GM19452 (cell line): ENCODE data around the gene RPS6KA2.

Source experiments
- ATAC-seq: cut with Tn5 transposase; IDR thresholded peaks from one replicate; pipeline ENCODE4 v1.9.1; 2021; ENCODE audit not compliant: unreplicated experiment

RPS6KA2 gene

DNA sequence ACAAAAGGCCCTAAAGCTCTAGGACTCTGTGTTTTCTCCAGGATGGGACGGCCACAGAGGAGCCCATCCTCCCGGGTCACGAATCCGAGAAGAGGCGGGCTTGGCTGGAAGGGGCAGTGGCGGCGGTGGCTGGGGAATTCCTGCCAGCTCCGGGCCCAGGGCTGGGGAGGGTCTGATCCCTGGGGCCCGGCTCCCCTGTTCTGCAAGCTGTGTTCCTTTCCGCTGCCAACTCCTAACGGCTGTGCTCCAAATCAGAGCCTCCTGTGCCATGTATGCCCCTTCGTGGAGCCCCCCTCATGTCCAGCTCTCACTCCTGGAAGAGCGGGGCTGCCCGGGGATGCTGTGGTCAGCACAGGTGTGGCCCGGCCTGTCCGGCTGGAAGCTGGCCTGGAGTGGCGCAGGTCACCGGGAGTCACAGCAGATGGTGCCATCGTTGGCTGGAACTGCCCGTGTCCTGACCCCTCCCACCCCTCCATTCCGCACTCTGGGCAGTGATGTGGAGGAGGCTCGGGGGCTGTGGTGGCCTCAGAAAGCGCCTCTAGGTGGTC is 156.1 kb downstream of the RPS6KA2 start:
- no peak for ATAC-seq

DNA sequence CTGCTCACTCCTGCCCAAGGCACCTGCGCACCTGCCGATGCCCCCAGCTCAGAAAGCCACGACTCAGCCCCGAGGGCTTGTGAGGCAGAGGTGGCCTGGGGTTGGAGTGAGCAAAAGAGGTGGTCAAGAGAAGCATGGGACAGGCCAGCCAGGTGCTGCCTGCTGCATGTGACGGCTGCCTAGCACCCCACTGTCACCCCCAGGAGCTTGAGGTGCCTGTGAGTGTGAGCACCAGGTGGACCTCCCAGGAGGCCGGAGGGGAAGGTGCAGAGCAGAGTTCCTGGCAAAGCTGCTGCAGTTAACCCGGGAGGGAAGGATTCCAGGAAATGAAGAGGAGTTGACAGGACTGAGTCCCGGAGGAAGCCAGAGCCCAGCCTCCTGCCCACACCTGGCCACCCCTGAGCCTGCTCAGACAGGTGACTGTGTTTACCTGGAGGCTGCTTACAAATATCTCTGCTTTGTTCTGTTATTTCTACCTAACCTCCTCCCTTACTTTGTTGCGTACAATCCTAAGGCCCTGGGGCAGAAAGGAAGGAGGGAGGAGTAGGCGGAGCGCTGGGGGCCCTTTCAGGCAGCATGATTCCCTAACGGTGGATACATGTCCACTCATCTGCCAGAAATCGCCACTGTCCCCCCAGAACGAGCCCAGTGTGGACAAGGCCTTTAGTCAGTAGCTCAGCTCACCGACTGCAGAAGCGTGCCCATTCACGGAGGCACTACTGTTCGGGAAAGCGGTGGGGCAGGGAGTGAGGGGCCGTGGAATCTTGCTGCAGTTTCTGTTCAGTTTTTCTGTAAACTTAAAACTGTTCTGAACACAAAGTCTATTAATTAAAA is 156.8 kb downstream of the RPS6KA2 start:
- no peak for ATAC-seq

DNA sequence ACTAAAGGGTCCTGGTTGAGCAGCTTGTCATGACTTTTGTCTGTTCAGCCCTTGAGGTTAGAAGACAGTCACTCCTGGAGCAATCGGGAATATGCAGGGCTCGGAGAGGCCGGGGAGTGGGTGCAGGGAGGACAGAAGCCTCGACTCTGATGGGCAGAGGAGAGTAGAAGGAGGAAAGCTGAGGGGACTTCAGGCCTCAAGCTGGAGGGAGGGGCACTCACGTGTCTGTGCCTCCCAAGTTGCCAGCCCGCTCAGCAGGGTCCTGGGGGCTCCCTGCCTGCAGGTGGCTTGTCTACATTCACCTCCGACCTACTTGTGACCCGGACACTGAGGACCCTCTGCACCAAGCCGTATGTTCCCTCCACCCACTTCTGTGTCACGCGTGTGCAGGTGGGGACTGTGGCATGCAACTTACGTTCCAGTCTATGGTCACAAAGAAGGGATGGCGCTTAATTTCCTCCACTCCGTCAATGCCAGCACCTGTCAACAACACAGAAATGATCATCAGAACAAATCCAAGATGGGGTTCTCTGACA is 157.6 kb downstream of the RPS6KA2 start:
- ATAC-seq: no peak

DNA sequence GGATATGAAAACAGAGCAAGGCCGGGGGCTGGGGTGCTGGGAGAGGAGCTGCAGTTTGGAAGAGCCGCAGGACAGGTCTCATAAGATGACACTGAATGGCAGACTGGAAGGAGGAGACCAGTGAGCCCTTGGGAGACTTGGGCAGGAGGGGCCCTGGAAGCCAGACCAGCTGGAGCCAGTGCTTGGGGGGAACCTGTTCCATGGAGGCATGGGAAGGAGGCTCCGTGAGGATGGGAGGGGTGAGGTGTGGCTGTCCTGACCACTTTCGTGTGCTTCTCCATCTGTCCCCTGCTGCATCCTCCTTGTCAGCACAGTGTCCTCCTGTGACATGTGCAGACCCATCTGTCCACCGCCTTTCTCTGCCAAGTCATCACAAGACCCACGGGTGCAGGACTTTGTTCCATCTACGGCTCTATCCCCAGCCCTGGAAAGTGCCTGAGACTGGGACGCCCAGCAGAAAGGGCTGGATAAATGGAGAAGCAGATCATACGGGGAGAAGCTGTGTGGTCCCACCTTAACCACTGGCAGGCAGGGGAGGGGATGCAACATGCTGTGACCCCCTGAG is 159.5 kb downstream of the RPS6KA2 start:
- ATAC-seq: no peak

DNA sequence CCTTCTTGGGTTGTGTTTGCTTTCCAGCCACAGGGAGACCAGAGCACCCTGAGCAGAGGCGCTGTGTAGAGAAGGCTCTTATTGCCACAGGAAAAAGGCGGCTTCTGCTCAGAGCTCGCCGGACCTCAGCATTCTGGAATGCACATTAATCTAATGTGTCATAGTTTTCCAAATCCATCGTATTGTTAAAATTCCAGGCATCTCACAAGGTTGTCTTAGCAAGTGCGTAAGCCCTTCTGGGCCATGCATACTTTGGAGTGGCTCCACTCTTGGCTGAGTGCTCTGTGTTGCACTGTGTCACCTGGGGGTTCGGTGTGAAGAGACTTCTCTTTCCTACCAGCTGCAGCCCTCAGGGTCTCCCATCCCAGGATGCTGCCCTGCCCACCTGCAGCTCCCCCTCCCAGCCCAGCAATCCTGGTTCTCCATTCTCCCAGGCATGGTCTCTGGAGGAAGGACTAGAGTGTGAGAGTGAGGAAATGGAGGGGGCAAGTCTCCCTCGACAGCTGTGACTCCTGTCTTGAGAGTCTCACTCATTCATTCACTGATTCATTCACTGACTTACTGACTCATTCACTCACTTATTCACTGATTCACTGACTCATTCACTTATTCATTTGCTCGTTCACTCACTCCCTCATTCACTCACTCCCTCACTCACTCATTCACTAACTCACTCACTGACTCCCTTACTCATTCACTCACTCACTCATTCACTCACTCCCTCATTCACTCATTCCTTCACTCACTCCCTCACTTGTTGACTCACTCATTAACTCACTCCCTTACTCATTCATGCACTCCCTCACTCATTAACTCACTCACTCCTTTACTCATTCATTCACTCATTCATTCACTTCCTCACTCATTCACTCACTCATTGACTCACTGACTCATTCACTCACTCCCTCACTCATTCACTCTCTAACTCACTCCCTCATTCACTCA is 160.6 kb downstream of the RPS6KA2 start:
- ATAC-seq: no peak

DNA sequence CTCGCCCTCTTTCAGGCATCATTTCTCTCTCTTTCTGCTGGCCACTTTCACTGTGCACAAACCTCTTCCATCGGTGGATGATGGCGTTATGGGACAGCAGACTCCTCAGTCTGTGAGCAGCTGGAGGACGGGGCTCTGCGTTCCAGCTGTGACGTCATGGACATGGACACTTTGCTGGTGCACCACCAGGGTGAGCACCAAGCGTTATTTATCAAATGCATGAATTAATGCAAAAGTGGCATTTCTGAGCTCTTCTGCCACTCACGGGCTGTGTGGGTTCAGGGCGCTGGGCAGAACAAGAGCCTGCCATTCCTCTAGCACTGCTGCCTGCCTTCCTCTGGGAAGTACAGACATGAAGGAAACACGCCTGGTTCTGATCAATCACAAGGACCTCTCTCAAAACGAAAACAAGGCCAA is 161.4 kb downstream of the RPS6KA2 start:
- ATAC-seq: no peak

DNA sequence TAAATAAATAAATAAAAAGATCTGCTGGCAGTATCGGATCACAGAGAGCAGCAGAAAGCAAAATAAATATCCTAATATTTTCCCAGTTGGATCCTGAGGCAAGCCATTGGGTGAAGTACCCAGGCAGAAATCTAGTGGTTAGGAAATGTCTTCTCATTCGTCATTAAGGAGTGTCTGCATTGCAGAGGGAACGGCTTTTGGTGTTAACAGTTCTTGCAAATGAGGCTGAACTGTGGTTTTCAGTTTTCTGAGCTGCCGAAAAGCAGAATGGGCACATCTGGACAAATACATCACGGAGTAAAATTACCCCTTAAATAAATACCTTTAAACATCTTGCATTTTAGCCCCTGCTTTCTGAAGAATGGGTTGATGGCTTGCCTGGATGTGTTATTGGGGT is 162.1 kb downstream of the RPS6KA2 start:
- ATAC-seq: no peak

DNA sequence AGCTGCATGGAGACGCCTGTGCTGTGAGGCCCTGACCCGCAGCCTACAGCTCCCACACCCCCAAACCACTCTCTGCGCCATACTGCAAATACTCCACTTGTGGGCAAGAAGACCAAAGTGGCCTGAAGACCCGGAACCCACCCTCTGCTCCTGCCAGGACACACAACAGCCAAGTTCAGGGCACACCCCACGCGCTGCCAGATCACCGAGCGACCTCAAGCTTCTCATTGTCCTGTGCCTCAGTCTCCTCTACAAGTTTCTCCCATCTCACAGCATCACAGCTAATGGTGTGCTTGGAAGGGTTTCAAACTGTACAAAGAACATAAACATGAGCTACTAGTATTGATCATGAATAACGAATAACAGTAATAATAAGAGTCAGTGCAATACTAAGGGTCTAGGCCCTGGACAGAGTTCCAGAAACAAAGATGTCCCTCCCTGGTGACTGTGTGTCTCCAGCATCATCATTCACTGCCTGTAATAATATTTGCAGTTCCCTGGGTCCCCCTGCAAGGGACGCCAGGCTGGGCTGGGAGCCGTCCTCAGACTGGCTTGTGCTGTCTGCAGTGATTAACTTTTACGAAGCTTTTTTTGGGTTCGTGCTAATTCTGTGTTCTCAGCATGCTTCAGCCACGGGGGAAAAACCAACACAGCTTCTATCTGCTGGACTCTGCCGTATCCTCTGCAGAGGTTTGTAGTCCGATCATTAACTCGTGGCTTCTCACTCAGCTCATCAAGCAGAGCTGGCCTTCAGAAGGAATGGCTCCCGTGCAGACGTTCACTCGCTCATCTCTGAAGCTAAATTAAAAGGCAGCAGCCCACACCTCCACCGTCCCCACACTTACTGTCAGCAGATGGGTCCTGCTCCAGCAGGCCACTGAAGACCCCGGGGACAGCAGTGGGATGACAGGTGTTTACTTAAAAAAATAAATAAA is 162.7 kb downstream of the RPS6KA2 start:
- ATAC-seq: no peak

DNA sequence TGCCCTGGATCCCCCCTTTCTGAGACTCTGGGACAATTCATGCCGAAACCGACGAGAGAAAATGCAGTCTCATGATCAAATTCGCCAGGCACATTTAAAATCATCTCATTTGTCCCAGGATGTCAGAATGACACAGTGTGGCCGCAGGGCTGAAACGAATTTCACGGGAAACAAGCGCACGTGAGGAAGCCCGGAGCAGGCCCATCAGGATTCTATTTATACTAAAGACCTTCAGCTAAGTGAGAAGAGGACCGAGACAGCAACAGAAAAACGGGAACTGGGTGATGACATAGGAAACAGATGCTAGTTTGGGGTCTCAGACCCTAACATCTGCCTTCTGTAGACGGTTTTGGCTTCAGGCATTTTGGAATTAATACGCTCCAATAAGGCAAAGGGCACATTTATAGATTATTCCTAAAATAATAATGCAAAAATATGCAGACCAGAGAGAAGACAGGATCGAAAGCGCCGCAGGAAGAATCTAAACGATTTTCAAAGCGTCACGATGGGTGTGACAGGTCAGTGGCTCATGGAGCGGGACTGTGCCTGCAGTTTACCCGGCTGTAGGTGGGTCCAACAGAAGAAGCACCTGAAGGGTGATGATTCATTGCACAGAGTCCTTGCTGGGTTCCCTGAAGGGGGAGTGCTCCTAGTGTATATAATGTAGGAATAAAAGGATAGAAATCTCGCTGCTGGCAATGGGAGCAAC is 163.5 kb downstream of the RPS6KA2 start:
- ATAC-seq: no peak

DNA sequence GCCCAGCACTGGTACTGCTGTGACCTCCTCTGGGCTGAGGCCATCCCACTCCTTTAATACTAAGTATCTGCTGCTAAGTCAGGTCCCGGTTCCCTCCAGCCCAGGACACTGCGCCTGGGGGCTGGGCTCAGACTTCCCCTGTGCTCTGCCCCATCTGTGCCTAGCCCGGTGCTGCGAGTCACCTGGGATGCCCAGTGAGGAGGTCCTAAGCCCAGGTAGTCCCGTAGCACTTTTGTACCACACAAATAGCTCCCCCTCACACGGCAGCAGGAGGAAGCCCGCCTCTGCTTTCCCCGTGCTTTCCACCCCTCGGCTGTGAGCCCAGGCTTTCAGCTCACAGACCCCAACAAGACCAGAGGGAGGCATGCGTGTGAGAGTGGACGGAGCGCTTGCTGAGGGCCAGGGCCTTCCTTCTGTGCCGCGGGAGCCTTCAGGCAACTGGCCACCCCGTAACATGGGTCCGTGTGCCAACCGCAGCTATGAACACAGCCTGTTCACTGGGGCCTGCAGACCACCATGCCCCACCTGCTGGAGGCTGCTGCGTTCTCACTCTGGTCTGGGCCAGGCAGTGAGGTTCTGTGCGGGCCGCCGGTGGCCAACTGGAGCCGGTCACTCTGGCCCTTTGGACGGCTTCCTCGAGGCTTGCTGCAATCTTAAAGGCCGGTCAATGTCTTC is 164.5 kb downstream of the RPS6KA2 start:
- ATAC-seq: no peak

DNA sequence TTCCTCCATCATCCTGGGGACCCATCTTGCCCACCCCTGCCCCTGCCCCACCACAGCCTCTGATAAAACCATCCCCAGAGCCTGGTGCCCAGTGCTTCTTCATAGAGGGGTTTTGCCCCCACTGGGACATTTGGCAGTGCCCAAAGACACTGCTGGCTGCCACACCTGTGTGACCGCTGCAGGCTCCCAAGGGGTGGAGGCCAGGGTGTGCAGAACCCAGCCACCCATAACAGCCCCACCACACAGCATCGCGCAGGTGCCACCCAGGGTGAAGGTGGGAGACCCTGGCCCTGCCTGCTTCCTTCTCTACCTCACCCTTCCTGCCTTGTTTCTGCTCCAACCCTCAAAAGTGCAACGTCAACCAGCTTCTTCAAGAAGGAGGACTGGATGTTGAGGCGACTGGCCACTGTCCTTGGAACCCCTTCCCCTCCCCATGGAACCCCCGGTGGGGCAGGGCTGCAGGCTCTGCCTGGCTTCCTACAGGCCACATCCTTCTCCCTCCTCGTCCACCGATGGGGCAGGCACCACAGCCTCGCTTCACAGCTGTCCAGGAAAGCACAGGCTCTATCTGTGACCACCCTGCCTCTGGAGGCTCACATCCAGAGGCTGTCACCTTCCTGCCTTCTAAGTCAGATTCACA is 165.1 kb downstream of the RPS6KA2 start:
- no peak for ATAC-seq

DNA sequence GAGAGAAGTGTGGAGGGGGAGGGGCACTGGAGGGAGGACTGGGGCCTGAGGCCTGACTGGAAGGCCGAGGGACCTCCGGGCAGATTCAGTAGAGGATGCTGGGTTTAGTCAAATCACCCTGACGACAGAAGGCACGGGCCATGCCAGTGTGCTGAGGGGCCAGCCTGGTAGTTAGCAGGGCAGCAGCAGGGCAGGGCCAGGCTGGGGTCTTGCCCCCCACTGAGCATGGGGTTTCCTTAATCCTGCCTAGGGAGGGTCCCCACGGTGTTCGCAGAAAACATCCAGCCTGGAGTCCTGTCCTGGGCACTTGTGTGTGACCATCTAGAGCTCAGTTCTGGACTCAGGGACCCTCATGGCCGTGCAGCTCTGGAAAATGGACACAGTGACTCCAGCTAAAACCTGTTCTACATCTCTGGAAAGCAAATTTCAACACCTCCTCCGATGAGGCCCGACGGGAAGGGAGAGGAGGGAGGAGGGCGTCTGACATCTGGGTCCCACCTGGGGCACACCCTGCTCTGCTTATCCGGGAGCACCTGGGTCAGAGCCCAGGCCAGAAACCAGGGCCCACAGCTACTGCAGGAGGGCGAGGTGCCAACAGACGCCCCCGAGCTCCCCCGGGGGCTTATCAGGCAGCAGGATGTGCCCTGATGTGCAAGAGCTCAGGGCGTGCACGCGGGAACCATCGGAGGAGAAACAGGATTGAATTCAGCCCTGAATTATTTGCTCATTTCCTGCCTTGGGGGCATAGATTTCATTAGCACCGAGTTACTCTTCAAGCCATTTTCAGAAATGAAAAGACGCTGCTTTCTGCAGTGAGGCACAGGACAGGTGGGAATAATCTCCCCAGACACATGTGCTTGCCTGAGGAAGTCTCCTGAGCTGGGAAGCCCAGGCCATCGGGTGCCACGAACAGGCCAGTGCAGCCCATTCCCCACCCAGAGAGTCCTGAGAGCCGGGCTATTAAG is 166.3 kb downstream of the RPS6KA2 start:
- no peak for ATAC-seq

DNA sequence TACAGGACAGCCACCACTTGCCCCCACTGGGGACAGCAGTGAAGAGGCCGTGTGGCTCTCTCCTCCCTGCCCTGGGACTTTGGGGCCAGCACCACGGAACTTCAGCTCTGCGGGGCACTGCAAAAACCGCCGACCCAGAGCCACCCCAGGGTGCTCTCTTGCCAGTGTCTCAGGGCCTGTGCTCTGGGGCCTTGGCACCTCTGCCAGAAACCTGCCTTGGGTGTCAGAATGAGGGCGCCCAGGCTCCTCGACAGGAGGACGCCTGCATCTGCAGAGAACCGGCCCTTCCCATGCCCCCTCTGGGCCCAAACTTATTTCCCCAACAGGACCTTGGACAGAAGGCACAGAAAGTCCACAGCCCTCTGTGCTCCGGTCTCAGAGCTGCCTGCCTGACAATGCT is 167.1 kb downstream of the RPS6KA2 start:
- ATAC-seq: no peak

DNA sequence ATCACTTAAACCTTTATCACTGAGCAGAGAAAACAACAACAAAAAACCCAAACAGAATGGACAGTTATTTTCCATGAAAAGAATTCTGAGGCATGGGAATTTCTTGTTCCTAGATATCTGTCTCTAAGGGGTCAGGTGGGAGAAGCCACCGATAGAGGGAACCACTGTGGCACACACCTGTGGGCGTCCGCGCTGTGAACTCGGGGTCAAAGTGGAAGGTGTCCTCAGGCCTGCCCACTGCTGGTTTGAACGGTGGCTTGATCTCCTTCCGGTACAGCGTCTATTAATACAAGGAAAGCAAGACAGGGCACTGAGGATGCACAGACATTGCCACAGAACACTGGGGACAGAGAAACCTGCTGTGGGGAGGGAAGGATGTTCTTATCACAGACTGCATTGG is 167.8 kb downstream of the RPS6KA2 start:
- ATAC-seq: no peak

DNA sequence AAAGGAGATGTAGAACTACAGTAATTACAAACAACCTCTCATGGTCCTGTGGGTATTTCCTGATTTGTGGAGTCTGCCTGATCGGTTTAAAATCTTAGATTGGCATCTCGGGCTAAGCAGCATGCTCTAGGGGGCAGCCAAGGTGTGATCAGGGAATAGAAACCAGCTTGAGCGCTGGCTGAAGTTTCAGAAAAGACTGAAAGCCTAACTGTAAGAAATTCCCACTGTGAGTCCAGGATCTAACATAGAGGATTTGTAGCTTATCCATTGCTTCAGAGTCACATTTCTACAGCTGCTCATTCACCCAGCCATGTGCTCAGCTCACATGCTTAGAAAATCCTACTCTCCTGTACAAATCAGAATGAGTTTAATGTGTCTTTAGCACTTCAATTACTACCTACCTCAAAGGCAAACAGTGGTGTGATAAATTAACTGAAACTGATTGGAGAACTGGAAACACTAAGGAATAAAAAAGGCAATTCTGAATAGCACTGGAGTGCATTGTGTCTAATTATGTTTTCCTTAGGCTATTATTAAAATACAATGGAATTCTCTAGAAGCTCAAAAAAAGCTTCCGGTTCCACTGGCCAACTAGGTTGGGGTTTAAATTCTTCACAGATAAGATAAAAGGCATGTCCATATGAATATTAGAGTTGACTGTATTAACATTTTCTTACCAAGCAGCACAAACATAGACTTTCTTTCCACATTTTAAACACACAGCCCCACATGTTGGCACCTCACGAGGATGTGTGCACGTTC is 170.5 kb downstream of the RPS6KA2 start:
- ATAC-seq: no peak

DNA sequence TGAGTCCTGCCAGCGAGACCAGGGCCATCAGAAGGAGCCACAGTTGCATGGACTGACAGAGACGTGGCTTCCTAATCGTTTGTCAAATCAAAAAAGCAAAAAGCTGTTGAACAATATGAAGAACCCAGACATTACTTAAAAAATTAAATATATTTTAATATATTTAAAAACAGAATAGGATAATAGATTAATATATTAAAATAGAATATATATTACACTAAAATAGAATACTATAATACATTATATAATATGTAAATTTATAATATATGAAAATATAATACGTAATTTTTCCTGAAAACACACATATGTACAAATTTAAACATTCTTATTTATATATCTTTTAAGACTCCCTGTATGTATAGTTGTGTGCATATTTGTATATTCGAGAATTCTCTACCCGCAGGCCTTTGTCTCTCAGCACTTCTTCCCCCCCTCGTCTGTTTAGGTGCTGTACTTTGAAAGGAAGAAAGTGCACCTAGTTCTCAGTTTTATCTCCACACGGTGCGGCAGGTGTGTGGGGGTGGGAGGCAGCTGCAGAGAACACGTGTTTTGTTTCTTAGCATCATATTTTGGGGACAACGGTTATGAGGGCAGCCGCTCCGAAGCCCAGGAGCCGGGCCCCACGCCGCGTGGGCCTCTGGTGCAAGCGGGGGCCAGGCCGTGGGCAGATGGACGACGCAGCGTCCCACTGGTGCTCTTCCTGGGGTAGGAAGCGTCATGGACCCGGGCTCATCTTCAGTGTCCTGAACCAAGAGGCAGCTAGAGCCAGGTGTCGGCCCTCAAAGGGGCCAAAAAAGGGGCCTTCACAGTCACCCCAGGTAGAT is 172.1 kb downstream of the RPS6KA2 start:
- ATAC-seq: no peak
